Trophoblast cell (in vitro differentiated cells and primary cell): ENCODE measurements around the gene CHST11.
"Not testable (repeated sequence)": the region's sequence is repeated elsewhere in the genome, so short reads cannot be mapped to it uniquely, and the experiment has no call there.

ENCODE experiments used
- DNase-seq, 2 donors: peaks; one replicate each; pipeline ENCODE4 v3.0.0-alpha.2; 2016
- H2AFZ ChIP-seq: 2 replicates; pipeline ENCODE4 v1.6.1; 2013; ENCODE audit warnings: low read length, moderate library complexity, mild to moderate bottlenecking; ENCODE audit not compliant: insufficient read depth, poor library complexity
- H2AK5ac ChIP-seq: 2 replicates; pipeline ENCODE4 v1.6.1; 2013; ENCODE audit warnings: mild to moderate bottlenecking, low read length
- H2BK120ac ChIP-seq: 2 replicates; pipeline ENCODE4 v1.6.1; 2013; ENCODE audit warnings: low read length, mild to moderate bottlenecking, moderate library complexity; ENCODE audit not compliant: insufficient read depth, poor library complexity
- H2BK12ac ChIP-seq: 2 replicates; pipeline ENCODE4 v1.6.1; 2013; ENCODE audit warnings: mild to moderate bottlenecking, low read length, moderate library complexity
- H2BK5ac ChIP-seq: 2 replicates; pipeline ENCODE4 v1.6.1; 2013; ENCODE audit warnings: low read length, low read depth, moderate library complexity, mild to moderate bottlenecking; ENCODE audit not compliant: poor library complexity
- H3K14ac ChIP-seq: 2 replicates; pipeline ENCODE4 v1.6.1; 2013; ENCODE audit warnings: mild to moderate bottlenecking, low read length
- H3K18ac ChIP-seq: 2 replicates; pipeline ENCODE4 v1.6.1; 2013; ENCODE audit warnings: mild to moderate bottlenecking, low read length
- H3K23ac ChIP-seq: 2 replicates; pipeline ENCODE4 v1.6.1; 2013; ENCODE audit warnings: low read length
- H3K27ac ChIP-seq: 2 replicates; pipeline ENCODE4 v1.5.1; 2013; ENCODE audit warnings: low read depth, mild to moderate bottlenecking, inconsistent platforms, low read length, moderate library complexity
- H3K27me3 ChIP-seq: 2 replicates; pipeline ENCODE4 v1.6.1; 2013; ENCODE audit warnings: inconsistent platforms, mild to moderate bottlenecking, low read length, moderate library complexity; ENCODE audit not compliant: insufficient read depth
- H3K36me3 ChIP-seq, 2 experiments: 1 replicate in 1 of 2; 2 replicates in 1 of 2; pipeline ENCODE4 v1.6.1; 2013; ENCODE audit warnings: low read length in 2 of 2, mild to moderate bottlenecking in 2 of 2, moderate library complexity in 1 of 2; ENCODE audit not compliant: insufficient read depth in 2 of 2, control insufficient read depth in 1 of 2
- H3K4ac ChIP-seq: 2 replicates; pipeline ENCODE4 v1.6.1; 2013; ENCODE audit warnings: low read depth, mild to moderate bottlenecking, low read length, moderate library complexity
- H3K4me1 ChIP-seq, 2 experiments: 1 replicate in 1 of 2; 2 replicates in 1 of 2; pipeline ENCODE4 v1.6.1; 2013; ENCODE audit warnings: low read length in 2 of 2, mild to moderate bottlenecking in 2 of 2, moderate library complexity in 1 of 2; ENCODE audit not compliant: insufficient read depth in 2 of 2, control insufficient read depth in 1 of 2
- H3K4me2 ChIP-seq: 2 replicates; pipeline ENCODE4 v1.6.1; 2013; ENCODE audit warnings: inconsistent platforms, mild to moderate bottlenecking, low read length, moderate library complexity
- H3K4me3 ChIP-seq: 2 replicates; pipeline ENCODE4 v1.5.1; 2013; ENCODE audit warnings: mild to moderate bottlenecking, low read depth, low read length, inconsistent platforms
- H3K79me1 ChIP-seq: one replicate; pipeline ENCODE4 v1.6.1; 2013; ENCODE audit warnings: low read length
- H3K79me2 ChIP-seq: 2 replicates; pipeline ENCODE4 v1.6.1; 2013; ENCODE audit warnings: low read length, mild to moderate bottlenecking; ENCODE audit not compliant: control insufficient read depth, insufficient read depth, poor library complexity
- H3K9ac ChIP-seq: 2 replicates; pipeline ENCODE4 v1.6.1; 2013; ENCODE audit warnings: mild to moderate bottlenecking, low read length
- H3K9me3 ChIP-seq: 2 replicates; pipeline ENCODE4 v1.6.1; 2013; ENCODE audit warnings: low read depth, mild to moderate bottlenecking, control low read depth, inconsistent platforms, low read length; ENCODE audit not compliant: insufficient read depth
- H4K12ac ChIP-seq: 2 replicates; pipeline ENCODE4 v1.6.1; 2013; ENCODE audit warnings: low read depth, mild to moderate bottlenecking, low read length, moderate library complexity
- H4K8ac ChIP-seq: 2 replicates; pipeline ENCODE4 v1.6.1; 2013; ENCODE audit warnings: low read depth, mild to moderate bottlenecking, low read length, moderate library complexity
- H4K91ac ChIP-seq: one replicate; pipeline ENCODE4 v1.6.1; 2013; ENCODE audit warnings: low read depth, mild to moderate bottlenecking, low read length, moderate library complexity
- WGBS: extraction: QIAGEN DNeasy Blood & Tissue Kit; methylation state at CpG from one replicate; pipeline ENCODE4 v1.1.7; 2013; ENCODE audit warnings: missing lambda C conversion rate; ENCODE audit not compliant: insufficient read length, insufficient coverage; ENCODE audit errors: extremely low coverage; 5-methylcytosine and 5-hydroxymethylcytosine counted together

Gene CHST11

GRCh38 chr12:104571328-104571727 lies 114.6 kb downstream of the CHST11 start:
- no peak overlapping the region for H4K8ac ChIP-seq
- no peak overlapping the region for H2BK12ac ChIP-seq
- H3K27ac ChIP-seq = no peak overlapping the region
- no peak for DNase-seq
- H3K4me2 ChIP-seq = no peak overlapping the region
- no CpG with 5 or more reads among the region's 8 CpGs for WGBS
- H3K9me3 ChIP-seq = peaks cover 4% of the 10 kb centered on the region
- no peak overlapping the region for H3K23ac ChIP-seq
- no peak overlapping the region for H2BK5ac ChIP-seq
- H3K18ac ChIP-seq = no peak overlapping the region
- H3K9ac ChIP-seq = no peak overlapping the region
- no peak overlapping the region for H3K4ac ChIP-seq
- H3K79me1 ChIP-seq = no peaks in the 10 kb centered on the region
- no peaks in the 10 kb centered on the region for H3K27me3 ChIP-seq
- H3K4me1 ChIP-seq = no peaks in the 10 kb centered on the region
- no peak overlapping the region for H2AFZ ChIP-seq
- no peak overlapping the region for H4K91ac ChIP-seq
- no peak overlapping the region for H2BK120ac ChIP-seq
- H3K14ac ChIP-seq = no peak overlapping the region
- H3K36me3 ChIP-seq = no peaks in the 10 kb centered on the region
- no peaks in the 10 kb centered on the region for H3K79me2 ChIP-seq
- H4K12ac ChIP-seq = no peak overlapping the region
- H3K4me3 ChIP-seq = no peak overlapping the region
- no peak overlapping the region for H2AK5ac ChIP-seq

DNA sequence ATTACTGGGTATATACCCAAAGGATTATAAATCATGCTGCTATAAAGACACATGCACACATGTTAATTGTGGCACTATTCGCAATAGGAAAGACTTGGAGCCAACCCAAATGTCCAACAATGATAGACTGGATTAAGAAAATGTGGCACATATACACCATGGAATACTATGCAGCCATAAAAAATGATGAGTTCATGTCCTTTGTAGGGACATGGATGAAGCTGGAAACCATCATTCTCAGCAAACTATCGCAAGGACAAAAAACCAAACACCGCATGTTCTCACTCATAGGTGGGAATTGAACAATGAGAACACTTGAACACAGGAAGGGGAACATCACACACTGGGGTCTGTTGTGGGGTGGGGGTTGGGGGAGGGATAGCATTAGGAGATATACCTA lies 117.6 kb downstream of the CHST11 start:
- not testable (repeated sequence) for H3K4ac ChIP-seq, H3K36me3 ChIP-seq, H3K4me2 ChIP-seq, H2BK5ac ChIP-seq, H3K9ac ChIP-seq, H3K4me3 ChIP-seq, H3K23ac ChIP-seq, H3K14ac ChIP-seq, H4K91ac ChIP-seq, H4K12ac ChIP-seq, H2AFZ ChIP-seq, H3K79me2 ChIP-seq, H4K8ac ChIP-seq, H3K79me1 ChIP-seq, H3K27me3 ChIP-seq, H2AK5ac ChIP-seq, H3K18ac ChIP-seq, H3K9me3 ChIP-seq, H2BK120ac ChIP-seq, DNase-seq, H3K27ac ChIP-seq, H2BK12ac ChIP-seq
- WGBS = no CpG with 5 or more reads among the region's 3 CpGs
- peaks cover 13 to 16% of the 10 kb centered on the region in 2 experiments for H3K4me1 ChIP-seq

DNA sequence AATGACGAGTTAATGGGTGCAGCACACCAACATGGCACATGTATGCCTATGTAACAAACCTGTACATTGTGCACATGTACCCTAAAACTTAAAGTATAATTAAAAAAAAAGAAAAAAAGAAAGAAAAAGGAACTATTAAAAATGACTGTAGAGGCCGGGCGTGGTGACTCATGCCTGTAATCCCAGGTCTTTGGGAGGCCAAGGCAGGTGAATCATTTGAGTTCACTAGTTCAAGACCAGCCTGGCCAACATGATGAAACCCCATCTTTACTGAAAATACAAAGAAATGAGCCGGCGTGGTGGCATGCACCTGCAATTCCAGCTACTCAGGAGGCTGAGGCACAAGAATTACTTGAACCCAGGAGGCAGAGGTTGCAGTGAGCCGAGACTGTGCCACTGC lies 118.0 kb downstream of the CHST11 start:
- not testable (repeated sequence) for H2AK5ac ChIP-seq, H3K18ac ChIP-seq, H3K9ac ChIP-seq, H3K23ac ChIP-seq, H3K79me2 ChIP-seq, H3K27ac ChIP-seq, H3K4me2 ChIP-seq, H3K36me3 ChIP-seq, H4K8ac ChIP-seq, H3K27me3 ChIP-seq, H2AFZ ChIP-seq, H3K9me3 ChIP-seq, H3K4ac ChIP-seq, H4K91ac ChIP-seq, H2BK12ac ChIP-seq, H3K14ac ChIP-seq, H3K79me1 ChIP-seq, H2BK5ac ChIP-seq, DNase-seq, H4K12ac ChIP-seq, H3K4me3 ChIP-seq, H2BK120ac ChIP-seq
- WGBS = no CpG with 5 or more reads among the region's 6 CpGs
- H3K4me1 ChIP-seq = peaks cover 14 to 16% of the 10 kb centered on the region in 2 experiments

DNA sequence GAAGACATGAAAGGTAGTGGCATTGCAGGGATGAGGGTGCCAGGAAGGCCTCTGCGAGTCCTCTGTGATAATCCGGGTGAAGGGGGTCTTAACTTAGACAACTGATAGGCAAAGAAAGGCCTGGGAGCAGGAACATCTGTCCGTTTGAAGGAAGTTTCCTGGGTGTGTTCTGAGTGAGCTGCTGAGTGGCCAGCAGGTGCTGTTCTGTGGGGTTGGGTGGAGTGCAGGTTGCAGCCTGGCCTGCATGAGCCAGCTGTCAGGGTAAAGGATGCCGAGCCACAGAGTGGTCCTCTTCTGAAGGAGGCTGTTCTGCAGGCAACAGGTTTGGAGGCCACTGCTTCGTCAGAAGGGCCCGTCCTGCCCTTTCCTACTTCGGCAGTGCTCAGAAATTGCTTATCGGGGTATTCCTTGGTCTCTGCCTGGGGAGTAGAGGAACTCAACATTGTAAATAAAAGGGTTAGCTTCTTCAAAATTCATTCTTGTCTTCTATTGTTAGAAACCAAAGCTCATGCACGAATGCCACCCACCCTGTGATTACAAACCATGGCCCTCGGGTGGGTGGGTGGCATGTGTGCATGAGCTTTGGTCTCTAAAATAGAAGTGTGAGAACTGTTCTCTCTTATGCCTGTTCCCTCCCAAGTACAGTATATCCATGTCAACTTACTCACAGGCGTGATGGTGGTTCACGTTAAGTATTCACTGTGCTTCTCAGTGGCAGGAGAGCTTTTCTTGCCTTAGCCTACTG lies 118.9 kb downstream of the CHST11 start:
- Histone ChIP-seq H3K4me3 (no peak overlapping the region), H2BK5ac (no peak overlapping the region), H3K18ac (no peak overlapping the region), H3K9ac (no peak overlapping the region), H2BK120ac (no peak overlapping the region), H2AFZ (no peak overlapping the region), H3K4me1 (peaks cover 14 to 16% of the 10 kb centered on the region in 2 experiments), H3K9me3 (no peaks in the 10 kb centered on the region), H3K79me2 (no peaks in the 10 kb centered on the region), H3K4me2 (no peak overlapping the region), H3K14ac (no peak overlapping the region), H3K79me1 (peaks cover 2% of the 10 kb centered on the region), H4K8ac (no peak overlapping the region), H3K4ac (no peak overlapping the region), H3K27me3 (no peaks in the 10 kb centered on the region), H2BK12ac (no peak overlapping the region), H3K23ac (no peak overlapping the region), H3K27ac (no peak overlapping the region), H3K36me3 (no peaks in the 10 kb centered on the region), H4K91ac (no peak overlapping the region), H2AK5ac (no peak overlapping the region), H4K12ac (no peak overlapping the region)
- no CpG with 5 or more reads among the region's 12 CpGs for WGBS
- DNase-seq = no peak
